SKM-1 treated with dmso at 0.1 percent for 144 hours (cell line): Measurements from ENCODE around the gene BCS1L.
A peak's percentile ranks its signal among the peaks of the same experiment; 100 is the strongest.

Source experiments
- DNase-seq: peaks from one replicate; lab custom pipeline; 2025; ENCODE audit not compliant: unreplicated experiment; lab: John Stamatoyannopoulos, UW

Gene BCS1L

GRCh38 chr2:218659988-218660358, 490 bp downstream of the BCS1L start:
- DNase-seq: no peak

GRCh38 chr2:218662377-218662776, 2.9 kb downstream of the BCS1L start:
- no peak for DNase-seq

- DNase-seq: no peak
Measured at GRCh38 chr2:218662827-218663226, 3.3 kb downstream of the BCS1L start.

DNA sequence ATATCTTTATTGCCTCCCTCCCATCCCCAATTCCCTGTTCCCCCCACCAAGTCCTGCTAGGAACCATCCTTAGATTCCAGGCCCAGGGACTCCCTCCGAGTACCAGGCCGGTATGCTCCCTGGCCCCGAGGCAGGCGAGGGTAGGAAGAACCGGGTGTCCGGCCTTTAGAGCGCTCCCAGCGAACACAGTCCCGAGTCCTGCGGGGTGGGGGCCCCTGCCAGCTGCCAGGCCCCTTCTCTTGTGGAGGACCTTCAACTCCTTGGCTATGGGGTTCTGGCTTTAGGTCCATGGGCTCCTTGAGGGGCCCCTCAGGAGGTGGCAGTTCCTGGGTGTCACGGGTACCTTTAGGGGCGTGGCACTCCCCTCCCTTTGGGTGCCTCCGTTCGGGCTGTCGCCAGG, 4.4 kb downstream of the BCS1L start:
- no peak for DNase-seq

DNA sequence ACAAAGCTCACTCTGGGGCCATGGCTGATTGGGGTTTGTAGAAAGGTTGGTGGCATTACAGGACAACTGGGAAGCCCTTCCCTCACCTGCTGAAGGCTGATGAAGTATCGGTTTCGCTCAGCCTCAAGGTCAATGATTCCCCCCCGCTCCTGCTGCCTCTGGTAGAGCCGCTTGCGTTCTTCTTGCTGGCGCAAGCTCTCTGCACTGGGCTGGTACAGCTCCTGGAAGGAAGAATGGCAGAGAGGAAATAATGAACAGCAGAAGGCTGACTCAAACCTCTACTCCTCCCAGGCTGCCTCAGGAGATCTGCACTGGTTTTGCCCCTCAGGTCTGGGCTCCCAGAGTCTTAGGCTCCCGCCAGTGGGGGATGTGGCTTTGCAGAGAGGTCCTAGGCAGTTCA, 5.2 kb downstream of the BCS1L start:
- DNase-seq: no peak

DNA sequence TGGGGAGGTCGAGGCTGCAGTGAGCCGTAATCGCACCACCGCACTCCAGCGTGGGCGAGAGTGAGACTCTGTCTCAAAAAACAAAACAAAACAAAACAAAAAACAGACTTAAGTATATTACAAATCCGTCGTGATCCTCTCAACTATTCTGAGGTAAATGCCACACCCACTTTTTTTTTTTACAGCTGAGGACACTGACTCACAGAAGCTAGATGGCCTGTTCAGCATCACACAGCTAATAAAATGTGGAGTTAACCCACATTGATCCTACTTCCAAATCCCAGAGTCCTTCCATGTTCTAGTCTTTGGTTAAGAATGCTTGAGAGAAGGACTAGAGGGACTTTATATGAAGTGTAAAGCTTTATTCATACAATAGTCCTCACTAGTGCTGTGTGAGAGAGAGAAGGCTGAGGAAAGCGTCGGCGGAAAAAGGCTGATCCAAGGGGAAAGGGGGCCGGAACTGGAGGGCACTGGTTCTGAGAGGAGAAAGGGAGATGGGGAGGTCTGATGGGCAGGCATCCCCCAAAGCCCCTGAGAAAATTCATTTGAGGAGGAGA, 11.7 kb downstream of the BCS1L start:
- DNase-seq: no peak

GRCh38 chr2:218671654-218672566, 12.4 kb downstream of the BCS1L start, which contains the start of the genes RNF25 and STK36:
TSS of gene RNF25 (minus strand) at chr2:218672002. CDS start at chr2:218671970, 32 bp downstream.
TSS of gene STK36 (plus strand) at chr2:218672086. CDS start at chr2:218672830, 744 bp downstream.
- DNase-seq: peak; percentile 77

GRCh38 chr2:218679119-218679518, 19.6 kb downstream of the BCS1L start:
- DNase-seq: peak; percentile 79

- no peak for DNase-seq
Measured at GRCh38 chr2:218680061-218680460, 20.6 kb downstream of the BCS1L start.

DNA sequence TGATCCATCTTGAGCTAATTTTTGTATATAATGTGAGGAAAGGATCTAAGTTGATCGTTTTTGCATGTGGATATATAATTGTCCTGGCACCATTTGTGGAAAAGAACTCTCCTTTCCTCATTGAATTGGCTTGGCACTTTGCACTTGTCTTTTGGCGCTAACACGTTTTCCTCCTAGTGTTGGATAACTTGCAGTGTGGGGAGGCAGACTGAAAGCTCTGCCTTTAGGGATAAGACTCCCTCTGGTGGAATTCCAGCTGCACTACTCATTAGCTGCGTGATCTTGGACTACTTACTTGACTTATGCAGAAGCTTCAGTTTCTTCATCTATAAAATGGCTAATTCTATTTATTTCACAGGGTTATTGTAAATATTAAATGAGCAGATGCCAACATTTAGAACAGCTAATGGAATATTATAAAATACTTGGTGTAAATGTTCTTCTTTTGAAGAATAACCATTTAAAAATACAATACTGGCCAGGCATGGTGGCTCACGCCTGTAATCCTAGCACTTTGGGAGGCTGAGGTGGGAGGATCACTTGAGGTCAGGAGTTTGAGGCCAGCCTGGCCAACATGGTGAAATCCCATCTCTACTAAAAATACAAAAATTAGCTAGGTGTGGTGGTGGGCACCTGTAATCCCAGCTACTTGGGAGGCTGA, 28.0 kb downstream of the BCS1L start:
- peak; percentile 83 for DNase-seq

- DNase-seq: no peak
Measured at GRCh38 chr2:218691234-218691633, 31.8 kb downstream of the BCS1L start.

- no peak for DNase-seq
Measured at GRCh38 chr2:218694405-218695145, 35.1 kb downstream of the BCS1L start.

DNA sequence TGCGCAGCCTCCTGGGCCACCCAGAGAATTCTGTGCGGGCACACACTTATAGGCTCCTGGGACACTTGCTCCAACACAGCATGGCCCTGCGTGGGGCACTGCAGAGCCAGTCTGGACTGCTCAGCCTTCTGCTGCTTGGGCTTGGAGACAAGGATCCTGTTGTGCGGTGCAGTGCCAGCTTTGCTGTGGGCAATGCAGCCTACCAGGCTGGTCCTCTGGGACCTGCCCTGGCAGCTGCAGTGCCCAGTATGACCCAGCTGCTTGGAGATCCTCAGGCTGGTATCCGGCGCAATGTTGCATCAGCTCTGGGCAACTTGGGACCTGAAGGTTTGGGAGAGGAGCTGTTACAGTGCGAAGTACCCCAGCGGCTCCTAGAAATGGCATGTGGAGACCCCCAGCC, 39.4 kb downstream of the BCS1L start:
- no peak for DNase-seq

DNA sequence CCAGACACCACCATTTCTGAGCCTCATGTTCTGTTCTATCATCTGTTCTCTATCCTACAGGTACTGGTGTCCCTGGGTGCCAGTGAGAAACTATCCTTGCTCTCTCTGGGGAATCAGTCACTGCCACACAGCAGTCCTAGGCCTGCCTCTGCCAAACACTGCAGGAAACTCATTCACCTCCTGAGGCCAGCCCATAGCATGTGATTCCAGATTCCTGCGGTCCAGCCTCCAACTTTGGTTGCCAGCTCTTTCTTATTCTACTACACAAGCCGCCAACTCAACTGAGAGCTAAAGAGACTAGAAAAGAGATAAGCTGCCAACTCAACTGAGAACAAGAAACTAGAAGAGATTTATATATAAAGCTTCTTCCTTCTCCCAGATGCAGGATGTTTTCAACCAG, 42.3 kb downstream of the BCS1L start:
- DNase-seq: no peak

- no peak for DNase-seq
Measured at GRCh38 chr2:218703341-218703740, 43.9 kb downstream of the BCS1L start.

GRCh38 chr2:218708086-218708485, 48.6 kb downstream of the BCS1L start:
- no peak for DNase-seq

DNA sequence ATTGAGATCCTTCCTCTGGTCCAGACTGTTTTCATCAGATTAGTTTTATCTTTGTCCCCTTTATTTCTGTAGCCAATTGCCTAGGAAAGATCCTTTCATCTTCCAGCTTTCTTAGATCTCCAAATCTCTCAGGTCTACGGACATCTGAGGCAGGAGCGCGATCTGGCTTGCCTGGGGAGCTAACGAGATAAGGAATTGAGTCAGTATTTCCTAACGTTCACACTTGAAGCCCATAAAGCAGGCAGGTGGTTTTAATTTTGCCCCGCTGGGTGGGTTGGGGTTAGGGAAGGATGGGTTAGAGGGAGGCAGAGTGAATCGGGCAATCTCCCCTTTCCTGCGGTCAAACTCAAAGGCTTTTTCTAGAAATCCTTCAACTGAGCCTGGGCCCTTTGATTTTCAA, 50.4 kb downstream of the BCS1L start:
- DNase-seq: no peak

GRCh38 chr2:218710334-218710686, 50.8 kb downstream of the BCS1L start:
- no peak for DNase-seq

DNA sequence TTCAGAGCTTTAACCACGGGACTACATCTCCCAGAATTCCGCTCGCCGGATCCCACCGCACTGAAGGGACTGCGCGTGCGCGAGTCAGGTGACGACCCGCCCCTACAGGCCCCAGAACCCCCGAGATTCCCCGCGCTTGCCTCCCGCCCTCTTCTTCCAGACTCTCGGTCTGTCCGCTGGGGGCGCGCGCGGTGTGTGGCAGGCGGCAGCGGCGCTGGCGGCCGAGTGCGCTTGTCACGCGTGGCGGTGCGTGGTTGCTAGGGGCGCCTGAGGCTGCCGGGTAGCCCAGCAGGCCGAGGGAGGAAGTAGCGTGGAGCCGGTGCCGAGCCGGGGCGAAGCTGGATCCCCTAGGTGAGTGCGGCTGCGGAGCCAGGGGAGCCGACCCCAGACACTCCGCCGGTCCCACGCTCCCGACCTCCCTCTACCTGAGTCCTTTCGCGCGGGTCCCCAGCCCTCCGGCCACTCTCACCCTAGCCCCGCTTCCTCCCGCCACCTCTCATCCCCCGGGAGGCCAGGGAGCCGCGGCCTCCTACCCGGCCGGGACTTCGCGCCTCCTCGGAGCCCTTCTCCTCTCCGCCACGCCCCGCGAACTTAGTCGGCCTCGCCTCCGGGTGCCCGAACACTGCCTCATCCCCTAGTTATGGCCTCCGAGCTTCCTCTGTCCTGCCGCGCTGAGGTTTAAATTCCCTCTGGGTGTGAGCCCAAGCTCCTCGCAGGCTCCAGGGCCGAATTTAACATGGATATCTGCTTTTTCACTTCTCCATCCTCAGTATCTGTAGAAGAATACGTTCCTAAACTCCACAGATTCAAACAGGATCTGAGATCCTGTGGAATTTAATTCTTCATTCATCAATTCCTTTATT, 51.4 kb downstream of the BCS1L start, which contains the start of gene TTLL4:
Gene TTLL4 (plus strand): TSS at position 149 of the 863 bp plus-strand sequence. CDS start 26,842 bp downstream, outside the sequence.
- peak; percentile 96 for DNase-seq

DNA sequence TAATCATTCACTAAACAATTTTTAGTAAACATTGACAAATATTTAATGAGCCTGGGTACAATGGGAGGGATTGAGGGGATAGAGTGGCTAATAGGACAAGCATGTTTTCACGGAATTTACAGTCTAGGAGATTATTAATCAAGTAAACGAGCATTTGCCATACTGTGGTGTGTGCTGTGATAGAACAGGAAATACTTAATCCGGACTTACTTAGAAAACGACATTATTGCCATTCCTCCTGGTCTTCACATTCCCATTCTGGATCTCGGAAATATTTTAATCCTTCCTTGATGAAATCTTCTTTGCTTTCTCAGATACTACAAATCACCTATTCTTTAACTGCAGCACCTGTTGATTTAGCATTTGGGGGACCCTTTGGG, 52.1 kb downstream of the BCS1L start:
- DNase-seq: no peak
